ENCODE data around the gene SERINC4. TPM values are rescaled to one million over a fixed set of nuclear protein-coding genes. Genes with fewer than 3 reads are reported as not detected.
"Not testable (repeated sequence)": the region's sequence is repeated elsewhere in the genome, so short reads cannot be mapped to it uniquely, and the experiment has no call there.

Gene SERINC4
- total RNA-seq, 2 donors from 2014 or later = not detected

GRCh38 chr15:43824302-43825246 is 24.6 kb upstream of the SERINC4 start, which contains the start of gene MFAP1:
TSS of gene MFAP1 (minus strand) at chr15:43824690. CDS start at chr15:43824569, 121 bp downstream.
- TF ChIP-seq POLR2A (IDR thresholded peaks at IDR 0.05) (peak; percentile 75 to 97 (median 96)), CTCF (IDR thresholded peaks at IDR 0.05) (no peak)
- 7% methylated on average over 46 of the region's 46 CpGs for WGBS, 2 donors
- Histone ChIP-seq H3K36me3 (replicated peaks in 1 of 2; ENCODE audit: insufficient read depth in 1 of 2, low read depth in 2 of 2) (no peaks in the 10 kb centered on the region), H3K4me1 (peaks cover 44% of the 10 kb centered on the region), H3K27ac (peak within 1 kb of the TSS; percentile 84 to 96 (median 94)), H3K9me3 (no peaks in the 10 kb centered on the region), H3K27me3 (no peaks in the 10 kb centered on the region), H3K4me3 (peak within 1 kb of the TSS; percentile 67 to 76)
- intact Hi-C loops (cut with DNase I) = no loop called here
- ATAC-seq (peak; percentile 98), DNase-seq (peak; percentile 95 to 98 (median 98))

GRCh38 chr15:43821505-43821904 is 21.5 kb upstream of the SERINC4 start:
- ATAC-seq (no peak), DNase-seq (no peak)
- no peak overlapping the region for H3K4me3 ChIP-seq
- peaks cover 0 to 5% of the 10 kb centered on the region in 2 donors for H3K36me3 ChIP-seq (replicated peaks in 1 of 2; ENCODE audit: insufficient read depth in 1 of 2, low read depth in 2 of 2)
- H3K4me1 ChIP-seq = peaks cover 35% of the 10 kb centered on the region
- H3K27me3 ChIP-seq = no peaks in the 10 kb centered on the region
- intact Hi-C loops (cut with DNase I) = no loop called here
- TF ChIP-seq CTCF (IDR thresholded peaks at IDR 0.05) (no peak), POLR2A (IDR thresholded peaks at IDR 0.05) (no peak)
- H3K27ac ChIP-seq = no peak overlapping the region
- 46 to 60% methylated on average over 3 of the region's 3 CpGs for WGBS, 2 donors
- no peaks in the 10 kb centered on the region for H3K9me3 ChIP-seq

- DNase-seq; intact Hi-C loops (cut with DNase I); ATAC-seq; H3K27me3 ChIP-seq; H3K27ac ChIP-seq; H3K4me3 ChIP-seq; H3K4me1 ChIP-seq; H3K9me3 ChIP-seq: not testable (repeated sequence)
- WGBS, 2 donors = 94 to 95% methylated on average over 5 of the region's 5 CpGs
- peaks cover 7 to 36% of the 10 kb centered on the region in 2 donors for H3K36me3 ChIP-seq (replicated peaks in 1 of 2; ENCODE audit: insufficient read depth in 1 of 2, low read depth in 2 of 2)
Observed at GRCh38 chr15:43815064-43815463, 15.0 kb upstream of the SERINC4 start.

GRCh38 chr15:43808960-43809678 is 9.1 kb upstream of the SERINC4 start:
- DNase-seq (no peak), ATAC-seq (no peak)
- Histone ChIP-seq H3K36me3 (replicated peaks in 1 of 2; ENCODE audit: insufficient read depth in 1 of 2, low read depth in 2 of 2) (peaks cover 2 to 50% of the 10 kb centered on the region in 2 donors), H3K4me3 (no peak overlapping the region), H3K27me3 (no peaks in the 10 kb centered on the region), H3K9me3 (no peaks in the 10 kb centered on the region), H3K27ac (no peak overlapping the region), H3K4me1 (no peaks in the 10 kb centered on the region)
- no peak for TF ChIP-seq POLR2A (IDR thresholded peaks at IDR 0.05)
- TF ChIP-seq CTCF (IDR thresholded peaks at IDR 0.05) = no peak
- 92 to 94% methylated on average over 6 of the region's 6 CpGs for WGBS, 2 donors
- intact Hi-C loops (cut with DNase I) = no loop called here

- no peak for DNase-seq
- H3K9me3 ChIP-seq = no peaks in the 10 kb centered on the region
- H3K36me3 ChIP-seq (replicated peaks in 1 of 2; ENCODE audit: insufficient read depth in 1 of 2, low read depth in 2 of 2) = peaks cover 0 to 44% of the 10 kb centered on the region in 2 donors
- ATAC-seq = no peak
- H3K27me3 ChIP-seq = no peaks in the 10 kb centered on the region
- TF ChIP-seq POLR2A (IDR thresholded peaks at IDR 0.05) = no peak
- no peak for TF ChIP-seq CTCF (IDR thresholded peaks at IDR 0.05)
- no peaks in the 10 kb centered on the region for H3K4me1 ChIP-seq
- no peak overlapping the region for H3K4me3 ChIP-seq
- intact Hi-C loops (cut with DNase I) = no loop called here
- WGBS, 2 donors = 93 to 96% methylated on average over 5 of the region's 5 CpGs
- H3K27ac ChIP-seq = no peak overlapping the region
Observed at GRCh38 chr15:43808435-43808950, 8.5 kb upstream of the SERINC4 start.

GRCh38 chr15:43802676-43803075 is 2.7 kb upstream of the SERINC4 start:
- H3K9me3 ChIP-seq; DNase-seq; H3K4me3 ChIP-seq; intact Hi-C loops (cut with DNase I); ATAC-seq; H3K27me3 ChIP-seq; H3K27ac ChIP-seq: not testable (repeated sequence)
- peaks cover 38% of the 10 kb centered on the region for H3K4me1 ChIP-seq
- peaks cover 0 to 15% of the 10 kb centered on the region in 2 donors for H3K36me3 ChIP-seq (replicated peaks in 1 of 2; ENCODE audit: insufficient read depth in 1 of 2, low read depth in 2 of 2)
- WGBS, 2 donors = 92 to 95% methylated on average over 7 of the region's 7 CpGs

Measured in body of pancreas (tissue), 4 donors.